DMS 273 (cell line): ENCODE data around the gene FLT3.
"Not testable (repeated sequence)": the region's sequence is repeated elsewhere in the genome, so short reads cannot be mapped to it uniquely, and the experiment has no call there.

Experiments
- DNase-seq: peaks from one replicate; lab custom pipeline; 2025; ENCODE audit not compliant: unreplicated experiment; lab: John Stamatoyannopoulos, UW

FLT3 gene

GRCh38 chr13:27975564-27976361 is 124.6 kb downstream of the FLT3 start:
- no peak for DNase-seq

- no peak for DNase-seq
These were observed 126.3 kb downstream of the FLT3 start for GRCh38 chr13:27973961-27974662.

- no peak for DNase-seq
These were observed 127.1 kb downstream of the FLT3 start for GRCh38 chr13:27973291-27973690.

GRCh38 chr13:27972478-27972820 is 127.9 kb downstream of the FLT3 start:
- no peak for DNase-seq

GRCh38 chr13:27971776-27972477 is 128.4 kb downstream of the FLT3 start:
- no peak for DNase-seq

GRCh38 chr13:27971236-27971645 is 129.1 kb downstream of the FLT3 start:
- DNase-seq: no peak

- DNase-seq: no peak
These were observed 129.8 kb downstream of the FLT3 start for GRCh38 chr13:27970382-27971235.

GRCh38 chr13:27969866-27970229 is 130.5 kb downstream of the FLT3 start:
- DNase-seq: no peak

GRCh38 chr13:27969082-27969865 is 131.1 kb downstream of the FLT3 start, which contains the start of gene CDX2:
CDX2 (minus strand) TSS chr13:27969315; CDS start chr13:27969006, 309 bp downstream.
- peak; percentile 33 for DNase-seq

GRCh38 chr13:27968316-27969081 is 131.9 kb downstream of the FLT3 start:
- DNase-seq: peak; percentile 59

- peak; percentile 48 for DNase-seq
These were observed 132.6 kb downstream of the FLT3 start for GRCh38 chr13:27967736-27968315.

GRCh38 chr13:27967203-27967735 is 133.1 kb downstream of the FLT3 start:
- DNase-seq: no peak

- no peak for DNase-seq
These were observed 133.7 kb downstream of the FLT3 start for GRCh38 chr13:27966641-27967202.

GRCh38 chr13:27965740-27966640 is 134.4 kb downstream of the FLT3 start:
- no peak for DNase-seq

GRCh38 chr13:27965343-27965739 is 135.0 kb downstream of the FLT3 start:
- no peak for DNase-seq

GRCh38 chr13:27964741-27965323 is 135.5 kb downstream of the FLT3 start:
- DNase-seq: no peak

GRCh38 chr13:27964206-27964605 is 136.2 kb downstream of the FLT3 start:
- DNase-seq: not testable (repeated sequence)
